Neuronal stem cell (in vitro differentiated cells): ENCODE measurements around the gene MACROH2A2.
"Not testable (repeated sequence)": the region's sequence is repeated elsewhere in the genome, so short reads cannot be mapped to it uniquely, and the experiment has no call there.

Source experiments
- DNase-seq: peaks from one replicate; pipeline ENCODE4 v3.0.0-alpha.2; 2013; ENCODE audit warnings: low spot score
- H2AFZ ChIP-seq: one replicate; pipeline ENCODE4 v1.6.1; 2013; ENCODE audit warnings: mild to moderate bottlenecking, low read length, inconsistent platforms
- H2AK5ac ChIP-seq: 2 replicates; pipeline ENCODE4 v1.6.1; 2013; ENCODE audit warnings: low read depth, mild to moderate bottlenecking, inconsistent platforms, low read length, moderate library complexity, mixed read lengths
- H2BK120ac ChIP-seq: 2 replicates; pipeline ENCODE4 v1.6.1; 2013; ENCODE audit warnings: low read depth, mild to moderate bottlenecking, inconsistent platforms, low read length, moderate library complexity, mixed read lengths
- H2BK12ac ChIP-seq: one replicate; pipeline ENCODE4 v1.6.1; 2013; ENCODE audit warnings: low read length, inconsistent platforms
- H2BK15ac ChIP-seq: 2 replicates; pipeline ENCODE4 v1.6.1; 2013; ENCODE audit warnings: mild to moderate bottlenecking, low read length, inconsistent platforms, mixed read lengths
- H2BK5ac ChIP-seq: one replicate; pipeline ENCODE4 v1.6.1; 2013; ENCODE audit warnings: inconsistent platforms, mild to moderate bottlenecking, low read length, moderate library complexity
- H3K14ac ChIP-seq: one replicate; pipeline ENCODE4 v1.6.1; 2013; ENCODE audit warnings: low read length, inconsistent platforms
- H3K18ac ChIP-seq: 2 replicates; pipeline ENCODE4 v1.6.1; 2013; ENCODE audit warnings: low read length, inconsistent platforms
- H3K23ac ChIP-seq: 2 replicates; pipeline ENCODE4 v1.6.1; 2013; ENCODE audit warnings: low read depth, mild to moderate bottlenecking, mixed read lengths, low read length, inconsistent platforms; ENCODE audit not compliant: poor library complexity
- H3K27ac ChIP-seq: replicated peaks from 3 replicates; pipeline ENCODE4 v1.5.1; 2013; ENCODE audit warnings: low read length, inconsistent platforms
- H3K27me3 ChIP-seq, 3 experiments: 2 replicates each; pipeline ENCODE4 v1.6.1; 2013; ENCODE audit warnings: low read length in 3 of 3, mild to moderate bottlenecking in 2 of 3, inconsistent platforms in 1 of 3, low read depth in 1 of 3, mixed read lengths in 1 of 3, moderate library complexity in 1 of 3; ENCODE audit not compliant: control insufficient read depth in 3 of 3, insufficient read depth in 3 of 3
- H3K36me3 ChIP-seq, 2 donors: replicated peaks in 1 of 2; 2 replicates each; pipeline ENCODE4 v1.6.1; 2013; ENCODE audit warnings: low read length in 2 of 2; ENCODE audit not compliant: control insufficient read depth in 2 of 2, insufficient read depth in 2 of 2
- H3K4ac ChIP-seq: 2 replicates; pipeline ENCODE4 v1.6.1; 2013; ENCODE audit warnings: inconsistent platforms, mild to moderate bottlenecking, low read length, moderate library complexity
- H3K4me1 ChIP-seq, 2 donors: 1 replicate in 1 of 2; 2 replicates in 1 of 2; pipeline ENCODE4 v1.6.1; 2013; ENCODE audit warnings: low read length in 2 of 2, low read depth in 1 of 2; ENCODE audit not compliant: control insufficient read depth in 2 of 2, insufficient read depth in 1 of 2
- H3K4me2 ChIP-seq: one replicate; pipeline ENCODE4 v1.6.1; 2013; ENCODE audit warnings: mild to moderate bottlenecking, low read length, inconsistent platforms; ENCODE audit not compliant: insufficient read depth, poor library complexity, severe bottlenecking
- H3K4me3 ChIP-seq, 2 donors: 2 replicates each; pipeline ENCODE4 v1.5.1; 2013; ENCODE audit warnings: low read length in 2 of 2, mild to moderate bottlenecking in 2 of 2, inconsistent platforms in 1 of 2, moderate library complexity in 1 of 2
- H3K79me1 ChIP-seq: one replicate; pipeline ENCODE4 v1.6.1; 2013; ENCODE audit warnings: low read depth, mild to moderate bottlenecking, inconsistent platforms, low read length, moderate library complexity
- H3K9ac ChIP-seq: one replicate; pipeline ENCODE4 v1.6.1; 2013; ENCODE audit warnings: mild to moderate bottlenecking, low read depth, low read length, inconsistent platforms; ENCODE audit not compliant: poor library complexity
- H3K9me3 ChIP-seq, 2 donors: replicated peaks in 1 of 2; 2 replicates each; pipeline versions ENCODE3 to v1.6.1; 2013; ENCODE audit warnings: low read length in 2 of 2, mild to moderate bottlenecking in 2 of 2, inconsistent platforms in 1 of 2, low read depth in 1 of 2, mixed read lengths in 1 of 2, moderate library complexity in 1 of 2; ENCODE audit not compliant: control insufficient read depth in 2 of 2, insufficient read depth in 1 of 2
- H4K8ac ChIP-seq: one replicate; pipeline ENCODE4 v1.6.1; 2013; ENCODE audit warnings: low read depth, mild to moderate bottlenecking, inconsistent platforms, low read length, moderate library complexity
- H4K91ac ChIP-seq: one replicate; pipeline ENCODE4 v1.6.1; 2013; ENCODE audit warnings: low read length, low read depth, mild to moderate bottlenecking, inconsistent platforms; ENCODE audit not compliant: poor library complexity
- WGBS, 2 donors: extraction: QIAGEN DNeasy Blood & Tissue Kit; methylation state at CpG; one replicate each; pipeline ENCODE4 v1.1.7; 2013; ENCODE audit warnings: missing lambda C conversion rate in 2 of 2, mixed read lengths in 1 of 2; ENCODE audit not compliant: insufficient read length in 2 of 2, insufficient replicate concordance in 1 of 2; ENCODE audit errors: extremely low coverage in 2 of 2; 5-methylcytosine and 5-hydroxymethylcytosine counted together

Gene MACROH2A2

DNA sequence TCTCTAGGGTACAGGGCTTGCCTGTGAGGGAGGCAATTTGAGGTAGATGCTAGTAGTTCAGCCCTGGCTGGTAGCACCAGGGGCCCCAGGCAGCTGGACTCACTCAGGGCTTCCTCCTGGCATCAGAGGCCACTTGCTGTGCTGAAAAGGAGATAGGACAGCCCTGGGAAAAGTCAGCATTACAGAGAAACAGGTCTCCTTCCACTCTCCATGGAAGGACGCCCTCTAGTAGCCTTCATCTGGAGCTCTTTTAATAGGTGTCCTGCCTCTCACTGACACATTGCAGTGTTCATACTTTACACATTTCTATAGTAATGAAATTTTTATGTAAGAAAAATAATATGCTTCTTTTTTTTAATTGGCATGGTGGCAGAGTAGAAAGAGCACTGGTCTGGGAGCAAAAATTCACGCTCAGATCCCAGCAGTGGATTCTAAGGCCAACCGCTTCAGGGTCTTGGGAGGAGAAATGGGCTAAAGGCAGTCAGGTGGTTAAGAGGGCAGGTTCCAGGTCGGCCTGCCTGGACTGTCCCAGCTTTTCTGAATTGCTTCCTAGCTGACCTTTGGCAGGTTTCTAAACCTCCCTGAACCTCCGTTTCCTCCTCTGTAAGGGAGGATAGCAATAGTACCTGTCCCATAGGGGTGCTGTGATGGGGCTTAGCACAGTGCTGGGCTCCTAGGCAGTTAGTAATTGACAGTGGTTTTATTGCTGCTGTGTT is 44.2 kb downstream of the MACROH2A2 start:
- H2AFZ ChIP-seq = no peak overlapping the region
- no peak overlapping the region for H2BK15ac ChIP-seq
- no peak overlapping the region for H4K91ac ChIP-seq
- H3K4me1 ChIP-seq = no peaks in the 10 kb centered on the region
- WGBS, 2 donors = no CpG with 5 or more reads among the region's 5 CpGs
- H2BK120ac ChIP-seq = no peak overlapping the region
- H2AK5ac ChIP-seq = no peak overlapping the region
- no peak for DNase-seq
- H4K8ac ChIP-seq = no peak overlapping the region
- H3K4me2 ChIP-seq = no peak overlapping the region
- no peaks in the 10 kb centered on the region for H3K79me1 ChIP-seq
- H3K9ac ChIP-seq = no peak overlapping the region
- H3K23ac ChIP-seq = no peak overlapping the region
- no peaks in the 10 kb centered on the region for H3K9me3 ChIP-seq
- H3K18ac ChIP-seq = no peak overlapping the region
- H3K27ac ChIP-seq = no peak overlapping the region
- no peak overlapping the region for H2BK12ac ChIP-seq
- no peak overlapping the region for H3K14ac ChIP-seq
- no peak overlapping the region for H3K4ac ChIP-seq
- H3K4me3 ChIP-seq = no peak overlapping the region
- peaks cover 53 to 98% of the 10 kb centered on the region in 2 donors for H3K36me3 ChIP-seq
- no peak overlapping the region for H2BK5ac ChIP-seq
- no peaks in the 10 kb centered on the region for H3K27me3 ChIP-seq

DNA sequence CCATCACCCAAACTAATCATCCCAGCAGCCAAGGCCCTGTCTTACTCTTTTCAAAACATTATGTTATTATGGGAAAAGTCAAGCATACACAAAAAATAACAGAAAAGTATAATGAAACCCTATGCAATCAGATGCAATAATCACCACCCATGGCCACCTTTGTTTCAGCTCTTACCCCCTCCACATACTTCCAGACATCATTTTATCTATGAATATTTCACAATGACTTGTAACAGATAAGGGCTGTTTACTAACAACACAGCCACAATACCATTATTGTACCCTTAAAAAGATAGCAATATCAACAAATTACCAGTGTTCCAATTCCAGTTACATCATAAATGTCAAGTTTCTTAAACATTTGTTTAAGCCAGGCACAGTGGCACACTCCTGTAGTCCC is 44.8 kb downstream of the MACROH2A2 start:
- Histone ChIP-seq H4K91ac (no peak overlapping the region), H3K79me1 (no peaks in the 10 kb centered on the region), H2BK15ac (no peak overlapping the region), H2BK12ac (no peak overlapping the region), H3K14ac (no peak overlapping the region), H3K4me3 (no peak overlapping the region), H3K4ac (no peak overlapping the region), H3K27me3 (no peaks in the 10 kb centered on the region), H3K4me2 (no peak overlapping the region), H3K18ac (no peak overlapping the region), H3K9me3 (no peaks in the 10 kb centered on the region), H3K4me1 (no peaks in the 10 kb centered on the region), H2BK120ac (no peak overlapping the region), H2BK5ac (no peak overlapping the region), H2AFZ (no peak overlapping the region), H3K27ac (no peak overlapping the region), H3K9ac (no peak overlapping the region), H4K8ac (no peak overlapping the region), H3K36me3 (peaks cover 53 to 98% of the 10 kb centered on the region in 2 donors), H3K23ac (no peak overlapping the region), H2AK5ac (no peak overlapping the region)
- no peak for DNase-seq

DNA sequence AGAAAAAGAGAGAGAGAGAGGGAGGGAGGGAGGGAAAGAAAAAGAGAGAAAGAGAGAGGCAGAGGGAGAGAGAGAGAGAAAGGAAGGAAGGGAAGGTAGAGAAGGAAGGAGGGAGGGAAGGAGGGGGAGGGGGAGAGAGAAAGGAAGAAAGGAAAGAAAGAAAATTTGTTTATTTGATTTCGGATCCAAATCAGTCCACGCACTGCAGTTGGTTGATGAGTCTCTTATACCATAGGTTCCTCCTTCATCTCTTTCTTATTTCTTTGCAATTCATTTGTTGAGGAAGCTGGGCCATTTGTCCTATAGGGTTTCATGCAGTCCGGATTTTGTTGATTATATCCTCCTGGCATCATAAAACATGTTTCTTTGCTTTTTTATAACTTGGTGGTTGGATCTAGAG is 45.6 kb downstream of the MACROH2A2 start:
- peaks cover 52 to 98% of the 10 kb centered on the region in 2 donors for H3K36me3 ChIP-seq
- H2AK5ac ChIP-seq = no peak overlapping the region
- H2BK120ac ChIP-seq = no peak overlapping the region
- DNase-seq = no peak
- H3K27ac ChIP-seq = no peak overlapping the region
- H3K4me1 ChIP-seq = no peaks in the 10 kb centered on the region
- no peak overlapping the region for H3K4ac ChIP-seq
- H3K79me1 ChIP-seq = no peaks in the 10 kb centered on the region
- H3K9me3 ChIP-seq = no peaks in the 10 kb centered on the region
- no peak overlapping the region for H3K9ac ChIP-seq
- H3K4me3 ChIP-seq = no peak overlapping the region
- no peak overlapping the region for H2BK12ac ChIP-seq
- H4K8ac ChIP-seq = no peak overlapping the region
- H2BK5ac ChIP-seq = no peak overlapping the region
- H3K18ac ChIP-seq = no peak overlapping the region
- no peak overlapping the region for H3K4me2 ChIP-seq
- H2AFZ ChIP-seq = no peak overlapping the region
- H3K23ac ChIP-seq = no peak overlapping the region
- H2BK15ac ChIP-seq = no peak overlapping the region
- no peaks in the 10 kb centered on the region for H3K27me3 ChIP-seq
- H3K14ac ChIP-seq = no peak overlapping the region
- H4K91ac ChIP-seq = no peak overlapping the region
- WGBS, 2 donors = no CpG with 5 or more reads among the region's 3 CpGs

DNA sequence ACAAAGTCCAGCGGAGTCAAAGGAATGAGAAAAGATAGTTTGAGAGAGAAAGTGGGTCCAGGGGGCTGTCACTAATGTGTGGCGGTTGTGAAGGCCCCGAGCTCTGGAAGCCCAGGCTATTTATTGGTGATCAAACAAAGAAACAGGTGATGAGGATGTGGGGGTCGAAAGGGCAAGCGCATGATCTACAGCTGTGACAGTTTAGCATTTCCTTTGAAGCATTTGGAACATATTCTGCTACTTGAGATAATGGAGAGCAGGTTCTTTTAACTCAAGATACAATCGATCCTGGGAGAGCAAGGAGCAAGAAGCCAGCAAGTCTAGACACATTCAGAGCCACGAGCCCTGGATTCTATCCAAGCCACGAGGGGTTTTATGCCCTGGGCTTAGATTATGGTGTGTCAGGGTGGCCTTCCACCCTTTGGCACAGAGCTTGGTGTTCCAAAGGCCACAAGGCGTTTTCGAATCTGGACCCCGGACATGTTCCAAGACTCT is 48.5 kb downstream of the MACROH2A2 start:
- H3K4me1 ChIP-seq, H3K79me1 ChIP-seq: not testable (repeated sequence)
- H3K36me3 ChIP-seq = peaks cover 42 to 98% of the 10 kb centered on the region in 2 donors

More for the DNA sequence above, 48.5 kb downstream of the MACROH2A2 start:
- H2AK5ac ChIP-seq, DNase-seq, H2BK12ac ChIP-seq, H3K4ac ChIP-seq, H3K14ac ChIP-seq, H2AFZ ChIP-seq, H2BK120ac ChIP-seq, H4K8ac ChIP-seq, H3K18ac ChIP-seq, H3K4me3 ChIP-seq, H2BK15ac ChIP-seq, H4K91ac ChIP-seq, H3K27ac ChIP-seq, H3K23ac ChIP-seq, H3K9ac ChIP-seq, H3K27me3 ChIP-seq, H3K4me2 ChIP-seq, H3K9me3 ChIP-seq, H2BK5ac ChIP-seq: not testable (repeated sequence)
- no CpG with 5 or more reads among the region's 11 CpGs for WGBS, 2 donors
